ENCODE measurements around the gene ZNF644. TPM values are rescaled to one million over a fixed set of nuclear protein-coding genes. Genes with fewer than 3 reads are reported as not detected.
"Not testable (repeated sequence)": the region's sequence is repeated elsewhere in the genome, so short reads cannot be mapped to it uniquely, and the experiment has no call there.

The ZNF644 gene
- total RNA-seq, 1 experiment from 2014 or later, result 36.5 TPM

GRCh38 chr1:91045284-91045683, 23.4 kb upstream of the ZNF644 start:
- H3K27ac ChIP-seq, result no peak overlapping the region
- no peaks in the 10 kb centered on the region for H3K79me2 ChIP-seq (ENCODE audit: low read depth)
- intact Hi-C loops (cut with micrococcal nuclease; ENCODE audit: unreplicated experiment), result no loop called here
- H2AFZ ChIP-seq, result no peak overlapping the region
- no TSS peak for BruUV-seq (replicated peaks)
- H3K4me1 ChIP-seq (replicated peaks; ENCODE audit: insufficient read depth), result no peaks in the 10 kb centered on the region
- H4K20me1 ChIP-seq (ENCODE audit: insufficient read depth), result no peaks in the 10 kb centered on the region
- H3F3A ChIP-seq (ENCODE audit: insufficient read depth, low read depth), result no peaks in the 10 kb centered on the region
- no peak for TF ChIP-seq EZH2 (IDR thresholded peaks at IDR 0.05; ENCODE audit: low read depth)
- no peak for TF ChIP-seq CTCF (conservative IDR thresholded peaks at IDR 0.05)
- no peaks in the 10 kb centered on the region for H3K9me2 ChIP-seq (ENCODE audit: insufficient read depth)
- DNase-seq, result no peak
- ChIA-PET POLR2A (ENCODE audit: unreplicated experiment) (no interaction called here), CTCF (no interaction called here)
- H3K27me3 ChIP-seq (ENCODE audit: insufficient read depth, low read depth), result no peaks in the 10 kb centered on the region
- peaks cover 16% of the 10 kb centered on the region for H3K9me3 ChIP-seq (ENCODE audit: insufficient read depth, low read depth)
- no peaks in the 10 kb centered on the region for H3K36me3 ChIP-seq (ENCODE audit: low read depth)
- no peak overlapping the region for H3K4me3 ChIP-seq
- no peak overlapping the region for H3K4me2 ChIP-seq

- intact Hi-C loops (cut with micrococcal nuclease; ENCODE audit: unreplicated experiment); H3K36me3 ChIP-seq (ENCODE audit: low read depth); H3F3A ChIP-seq (ENCODE audit: insufficient read depth, low read depth); CTCF ChIA-PET; H3K9me2 ChIP-seq (ENCODE audit: insufficient read depth); H3K27me3 ChIP-seq (ENCODE audit: insufficient read depth, low read depth); BruUV-seq (replicated peaks); H3K4me2 ChIP-seq; H3K4me3 ChIP-seq; H3K4me1 ChIP-seq (replicated peaks; ENCODE audit: insufficient read depth); H4K20me1 ChIP-seq (ENCODE audit: insufficient read depth); H2AFZ ChIP-seq; POLR2A ChIA-PET (ENCODE audit: unreplicated experiment); H3K79me2 ChIP-seq (ENCODE audit: low read depth); H3K27ac ChIP-seq; DNase-seq: not testable (repeated sequence)
- H3K9me3 ChIP-seq (ENCODE audit: insufficient read depth, low read depth), result peaks cover 16% of the 10 kb centered on the region
These were observed 22.9 kb upstream of the ZNF644 start for GRCh38 chr1:91044776-91045175.

- H4K20me1 ChIP-seq (ENCODE audit: insufficient read depth); H3K27ac ChIP-seq; H3K36me3 ChIP-seq (ENCODE audit: low read depth); intact Hi-C loops (cut with micrococcal nuclease; ENCODE audit: unreplicated experiment); H3K4me1 ChIP-seq (replicated peaks; ENCODE audit: insufficient read depth); H3K9me2 ChIP-seq (ENCODE audit: insufficient read depth); H3K79me2 ChIP-seq (ENCODE audit: low read depth); H3K4me2 ChIP-seq; H2AFZ ChIP-seq; H3K27me3 ChIP-seq (ENCODE audit: insufficient read depth, low read depth); POLR2A ChIA-PET (ENCODE audit: unreplicated experiment); H3F3A ChIP-seq (ENCODE audit: insufficient read depth, low read depth); H3K4me3 ChIP-seq; BruUV-seq (replicated peaks); DNase-seq; CTCF ChIA-PET: not testable (repeated sequence)
- H3K9me3 ChIP-seq (ENCODE audit: insufficient read depth, low read depth), result peaks cover 16% of the 10 kb centered on the region
These were observed 20.5 kb upstream of the ZNF644 start for GRCh38 chr1:91042372-91042771.

- H3K9me2 ChIP-seq (ENCODE audit: insufficient read depth), result no peaks in the 10 kb centered on the region
- no TSS peak for BruUV-seq (replicated peaks)
- no peak overlapping the region for H3K4me2 ChIP-seq
- H3K27ac ChIP-seq, result no peak overlapping the region
- no peaks in the 10 kb centered on the region for H3F3A ChIP-seq (ENCODE audit: insufficient read depth, low read depth)
- no peak for DNase-seq
- TF ChIP-seq CTCF (conservative IDR thresholded peaks at IDR 0.05), result no peak
- no peak for TF ChIP-seq EZH2 (IDR thresholded peaks at IDR 0.05; ENCODE audit: low read depth)
- peaks cover 16% of the 10 kb centered on the region for H3K9me3 ChIP-seq (ENCODE audit: insufficient read depth, low read depth)
- H3K36me3 ChIP-seq (ENCODE audit: low read depth), result no peaks in the 10 kb centered on the region
- ChIA-PET CTCF (no interaction called here), POLR2A (ENCODE audit: unreplicated experiment) (no interaction called here)
- H3K79me2 ChIP-seq (ENCODE audit: low read depth), result no peaks in the 10 kb centered on the region
- H3K4me1 ChIP-seq (replicated peaks; ENCODE audit: insufficient read depth), result no peaks in the 10 kb centered on the region
- no peak overlapping the region for H3K4me3 ChIP-seq
- no peaks in the 10 kb centered on the region for H3K27me3 ChIP-seq (ENCODE audit: insufficient read depth, low read depth)
- intact Hi-C loops (cut with micrococcal nuclease; ENCODE audit: unreplicated experiment), result no loop called here
- H2AFZ ChIP-seq, result no peak overlapping the region
- no peaks in the 10 kb centered on the region for H4K20me1 ChIP-seq (ENCODE audit: insufficient read depth)
These were observed 16.7 kb upstream of the ZNF644 start for GRCh38 chr1:91038582-91038981.
